Fibroblast of skin of left quadriceps (primary cell): Measurements from ENCODE around the gene HSPG2.
"Not testable (repeated sequence)": the region's sequence is repeated elsewhere in the genome, so short reads cannot be mapped to it uniquely, and the experiment has no call there.

Source experiments
- DNase-seq, 2 experiments: peaks; one replicate each; pipeline ENCODE4 v3.0.0-alpha.2; 2013; ENCODE audit warnings: low read depth in 2 of 2

HSPG2 gene

DNA sequence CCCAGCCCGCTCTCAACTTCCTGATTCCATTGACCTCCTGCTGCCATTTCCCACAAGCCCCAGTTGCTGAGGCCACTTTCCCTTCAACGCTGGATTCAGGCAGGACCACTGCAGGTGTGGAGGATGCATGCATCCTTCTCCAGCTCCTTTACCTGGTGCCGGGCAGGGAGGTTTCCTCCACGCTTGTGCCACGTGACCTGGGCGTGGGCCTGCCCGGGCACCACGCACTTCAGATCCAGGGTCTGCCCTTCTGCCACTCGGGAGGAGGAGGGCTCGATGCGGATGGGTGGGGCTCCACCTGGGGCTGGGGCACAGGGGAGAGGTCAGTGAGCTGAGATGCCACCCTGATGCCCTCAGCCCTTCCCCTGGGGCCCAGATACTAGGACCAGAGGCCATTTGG, 93.1 kb downstream of the HSPG2 start:
- DNase-seq = no peak

DNA sequence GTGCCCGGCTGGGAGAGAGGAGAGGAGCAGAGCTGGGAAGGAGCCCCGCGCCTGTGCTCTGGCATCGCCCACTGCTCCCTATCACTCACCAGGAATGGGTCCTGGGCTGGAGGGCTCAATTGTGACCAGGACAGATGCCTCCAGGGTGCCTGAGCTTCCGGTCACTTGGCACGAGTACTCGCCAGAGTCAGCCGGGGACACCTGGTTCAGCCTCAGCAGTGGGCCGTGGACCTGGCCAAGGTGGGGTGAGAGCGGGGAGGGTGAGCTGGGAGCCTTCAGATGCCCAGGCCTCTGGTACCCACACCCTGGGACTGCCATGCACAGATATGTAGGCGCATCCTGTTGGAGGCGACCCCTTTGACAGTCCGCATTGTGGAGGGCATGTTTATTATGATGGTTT, 93.9 kb downstream of the HSPG2 start:
- DNase-seq = no peak

DNA sequence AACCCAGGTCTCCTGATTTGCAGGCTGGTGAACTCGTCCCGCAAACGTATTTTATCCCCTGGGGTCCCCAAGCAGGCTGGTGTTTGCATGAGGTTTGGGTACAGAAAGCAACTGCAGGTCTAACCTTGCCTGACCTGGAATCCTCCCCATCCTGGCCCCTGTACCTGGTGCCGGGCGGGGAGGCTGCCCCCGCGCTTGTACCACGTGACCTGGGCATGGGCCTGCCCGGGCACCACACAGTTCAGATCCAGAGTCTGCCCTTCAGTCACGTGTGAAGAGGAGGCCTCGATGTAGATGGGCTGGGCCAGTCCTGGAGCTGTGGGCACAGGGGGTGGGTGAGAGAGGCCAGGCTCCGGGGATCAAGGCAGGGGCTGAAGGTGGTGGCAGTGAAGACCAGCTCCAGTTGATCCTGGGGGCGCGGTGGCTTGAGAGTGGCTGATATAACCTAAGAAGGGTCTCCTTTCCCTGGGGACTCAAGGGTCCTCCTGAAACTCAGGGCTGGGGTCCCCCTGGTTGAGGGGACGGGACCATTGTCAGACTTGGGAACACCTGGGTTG, 94.4 kb downstream of the HSPG2 start:
- DNase-seq = no peak

DNA sequence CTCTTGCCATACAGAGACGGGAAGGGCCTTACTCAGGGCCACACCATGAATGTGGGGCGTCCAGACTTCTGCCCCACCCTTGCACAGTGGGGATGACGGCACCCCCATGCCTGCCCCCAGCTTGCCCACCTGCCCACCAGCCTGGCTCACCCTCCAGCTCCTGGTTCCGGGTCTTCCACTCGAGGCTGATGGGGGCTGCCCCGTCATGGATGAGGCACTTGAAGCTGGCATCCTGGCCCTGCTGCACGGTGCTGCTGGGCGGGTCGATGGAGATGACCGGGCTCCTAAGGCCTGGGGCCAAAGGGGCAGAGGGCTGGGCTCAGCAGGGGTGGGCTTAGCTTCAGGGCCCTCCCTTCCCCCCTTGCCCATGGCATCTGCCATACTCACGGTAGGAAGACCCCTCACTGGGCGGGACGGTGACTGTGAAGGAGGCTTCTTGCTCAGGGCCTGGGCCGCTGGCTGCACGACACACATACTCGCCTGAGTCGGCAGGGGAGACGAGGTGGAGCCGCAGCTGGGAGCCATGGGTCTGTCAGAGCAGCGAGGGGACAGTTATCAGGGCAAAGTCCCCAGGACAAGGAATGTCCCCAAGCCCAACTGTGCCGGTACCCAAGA, 95.2 kb downstream of the HSPG2 start:
- DNase-seq = no peak

DNA sequence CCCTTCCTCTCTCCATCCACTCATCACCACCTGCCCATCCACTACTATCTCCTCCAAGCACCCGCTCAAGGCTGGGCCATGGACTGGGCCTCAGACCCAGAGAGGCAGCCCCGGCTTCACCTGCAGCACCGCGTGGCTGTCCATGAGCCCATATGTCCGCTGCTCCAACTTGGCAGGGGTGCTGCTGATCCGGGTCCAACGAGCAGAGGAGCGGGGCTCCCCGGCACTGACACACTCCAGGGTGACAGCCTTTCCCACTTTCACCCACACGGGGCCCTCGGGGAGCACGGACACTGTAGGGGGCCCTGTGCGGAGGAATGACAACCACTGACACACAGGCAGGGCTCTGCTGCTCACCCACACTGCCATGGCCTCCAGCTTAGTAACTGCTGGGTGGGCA, 96.1 kb downstream of the HSPG2 start:
- DNase-seq = no peak

GRCh38 chr1:21839337-21840037, 97.6 kb downstream of the HSPG2 start:
- no peak for DNase-seq

DNA sequence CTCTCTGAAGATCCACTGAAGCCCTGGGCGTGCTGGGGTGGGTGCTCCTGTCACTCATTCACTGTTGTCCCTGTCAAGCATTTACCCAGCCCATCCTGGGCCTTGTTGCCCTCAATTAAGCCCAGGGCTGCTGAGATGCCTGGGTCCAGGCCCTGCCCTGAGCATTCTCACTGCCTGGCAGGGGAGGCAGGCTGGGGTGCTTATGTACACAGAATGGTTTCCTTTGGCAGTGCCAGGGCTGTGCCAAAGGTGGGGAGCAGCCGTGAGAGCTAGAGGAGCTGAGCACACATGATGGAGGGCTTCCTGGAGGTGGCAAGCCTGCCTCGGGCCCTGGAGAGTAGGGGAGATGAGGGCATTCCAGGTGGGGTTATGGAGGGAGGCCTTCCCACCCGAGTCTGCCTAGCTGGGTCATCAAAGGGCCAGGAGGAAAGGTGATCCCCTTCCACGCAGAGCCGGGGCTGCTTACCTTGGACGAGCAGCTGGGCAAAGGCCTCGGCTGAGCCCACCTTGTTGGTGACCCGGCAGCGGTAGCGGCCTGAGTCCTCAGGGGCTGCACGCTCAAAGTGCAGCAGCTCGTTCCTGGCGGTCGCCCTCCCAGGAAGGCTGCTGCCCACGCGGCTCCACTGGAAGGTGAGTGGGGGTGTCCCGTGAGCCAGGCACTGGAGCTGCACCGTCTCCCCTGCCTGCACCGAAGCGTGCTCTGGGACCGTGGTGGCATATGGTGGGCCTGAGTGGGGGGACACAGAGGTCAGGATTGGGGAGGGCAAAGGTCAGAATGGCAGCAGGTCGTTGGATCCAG, 98.6 kb downstream of the HSPG2 start:
- no peak for DNase-seq

DNA sequence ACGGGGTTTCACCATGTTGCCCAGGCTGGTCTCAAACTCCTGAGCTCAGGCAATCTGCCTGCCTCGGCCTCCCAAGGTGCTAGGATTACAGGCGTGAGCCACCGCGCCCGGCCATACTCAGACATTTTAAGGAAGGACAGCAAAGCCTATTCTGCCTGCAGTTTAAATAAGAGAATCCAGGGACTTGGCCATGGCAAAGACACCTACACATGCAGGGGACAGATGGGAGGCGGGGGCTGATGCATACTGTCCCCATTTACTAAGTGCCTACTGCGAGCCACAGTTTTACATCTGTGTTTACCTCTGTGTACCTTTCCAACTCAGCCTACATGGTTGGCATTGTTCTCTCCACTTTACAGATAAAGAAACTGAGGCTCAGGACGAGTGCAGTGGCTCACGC, 99.6 kb downstream of the HSPG2 start:
- DNase-seq = no peak

- DNase-seq = no peak
Measured at GRCh38 chr1:21836729-21837128, 100.4 kb downstream of the HSPG2 start.

DNA sequence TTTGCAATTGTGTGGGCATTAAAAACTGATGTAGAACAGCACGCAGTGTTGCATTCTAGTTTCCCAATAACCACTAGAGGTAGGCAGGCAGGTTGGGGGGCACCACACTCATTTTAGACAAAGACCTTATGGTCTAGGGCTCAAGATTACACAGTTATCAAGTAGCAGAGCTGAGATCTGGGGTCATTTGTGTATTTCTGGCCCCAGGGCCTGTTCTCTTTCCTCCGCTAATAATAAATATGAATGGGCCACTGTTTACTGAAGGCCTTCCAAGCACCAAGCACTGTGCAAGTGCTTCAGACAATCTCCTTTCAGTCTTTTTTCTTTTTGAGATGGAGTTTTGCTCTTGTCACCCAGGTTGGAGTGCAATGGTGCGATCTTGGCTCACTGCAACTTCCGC, 101.1 kb downstream of the HSPG2 start:
- DNase-seq = no peak

DNA sequence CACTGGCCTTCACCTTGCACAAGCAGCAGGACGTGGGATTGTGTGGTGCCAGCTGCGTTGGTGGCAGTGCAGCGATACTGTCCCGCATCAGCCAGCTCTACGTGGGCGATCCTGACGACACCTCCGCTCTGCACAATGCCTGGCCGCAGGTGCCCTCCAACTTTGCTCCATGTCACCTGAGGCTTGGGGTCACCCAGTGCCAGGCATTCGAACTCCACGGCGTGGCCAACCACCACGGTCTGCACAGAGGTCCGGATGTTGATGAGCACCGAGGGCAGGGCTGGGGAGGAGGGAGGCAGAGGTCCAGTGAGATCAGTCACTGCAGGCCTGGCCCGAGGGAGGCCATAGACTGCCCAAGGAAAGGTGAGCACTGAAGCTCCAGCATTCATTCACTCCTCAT, 102.4 kb downstream of the HSPG2 start:
- DNase-seq = no peak

DNA sequence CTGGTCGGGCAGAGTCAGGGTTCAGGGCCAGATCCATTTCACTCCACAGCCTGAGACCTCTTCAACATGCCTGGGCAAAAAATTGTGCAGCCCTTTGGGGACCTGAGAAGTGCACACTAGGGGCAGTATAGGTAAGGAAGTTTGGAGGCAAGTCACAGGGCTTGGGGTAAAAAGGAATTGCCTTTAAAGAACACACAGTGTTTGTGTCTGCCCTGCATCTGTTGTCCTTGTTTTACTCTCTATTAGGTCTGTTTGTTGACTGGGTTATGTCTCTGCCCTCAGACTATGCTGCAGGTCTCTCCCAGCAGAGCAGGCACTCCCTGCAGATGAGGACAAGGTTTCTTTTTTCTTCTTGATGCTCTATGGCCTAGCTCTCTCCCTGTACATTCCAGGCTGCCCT, 103.0 kb downstream of the HSPG2 start:
- DNase-seq = no peak

DNA sequence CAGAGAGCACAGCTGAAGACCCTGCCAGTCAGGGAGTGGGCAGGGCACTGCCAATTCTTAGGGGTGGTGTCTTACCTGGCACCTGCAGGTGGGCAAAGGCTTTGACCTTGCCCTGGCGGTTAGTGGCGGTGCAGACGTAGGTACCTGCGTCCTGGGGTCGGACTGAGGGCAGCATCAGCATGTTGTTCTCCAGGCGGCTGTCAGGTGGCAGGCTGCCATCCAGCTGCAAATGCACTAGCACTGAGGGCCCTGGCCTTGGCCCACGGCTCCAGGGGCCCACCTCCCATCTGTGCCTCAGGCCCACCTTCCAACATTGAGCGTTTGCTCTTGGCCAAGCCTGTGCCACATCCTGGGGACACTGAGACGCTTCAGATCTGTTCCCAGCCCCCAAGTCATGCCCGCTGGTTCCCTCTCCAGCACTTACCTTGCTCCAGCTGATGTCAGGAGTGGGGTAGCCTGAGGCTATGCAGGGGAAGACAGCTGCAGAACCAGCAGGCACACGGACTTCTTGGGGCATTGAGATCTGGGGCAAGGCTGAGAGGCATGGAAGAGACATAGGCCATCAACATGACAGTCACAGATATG, 103.6 kb downstream of the HSPG2 start:
- no peak for DNase-seq

DNA sequence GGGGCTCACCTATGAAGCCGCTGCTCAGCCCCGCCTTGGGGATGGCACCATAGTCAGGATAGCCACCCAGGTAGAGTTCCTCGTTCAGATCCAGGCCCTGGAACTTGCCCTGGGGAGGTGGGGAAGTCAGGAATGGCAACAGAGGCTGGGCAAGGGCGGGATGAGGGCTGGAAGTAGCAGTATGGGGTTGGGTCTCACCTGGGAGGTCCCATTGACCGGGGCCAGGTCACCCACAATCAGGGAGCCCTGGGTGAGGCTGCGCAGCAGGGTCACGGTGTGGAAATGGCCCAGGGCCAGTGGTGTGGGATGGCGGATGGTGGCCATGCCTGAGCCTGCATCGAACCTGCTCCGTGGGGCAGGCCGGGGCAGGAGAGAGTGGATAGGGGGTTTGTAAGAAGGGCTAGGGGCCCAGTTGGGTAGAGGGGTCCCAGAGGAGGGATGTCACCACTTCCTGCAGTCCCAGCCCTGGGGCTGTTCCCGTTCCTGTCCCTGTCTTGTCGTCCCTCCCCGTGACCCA, 105.6 kb downstream of the HSPG2 start:
- no peak for DNase-seq

- DNase-seq = no peak
Measured at GRCh38 chr1:21830792-21831453, 106.2 kb downstream of the HSPG2 start.

- no peak for DNase-seq
Measured at GRCh38 chr1:21829294-21829693, 107.8 kb downstream of the HSPG2 start.

DNA sequence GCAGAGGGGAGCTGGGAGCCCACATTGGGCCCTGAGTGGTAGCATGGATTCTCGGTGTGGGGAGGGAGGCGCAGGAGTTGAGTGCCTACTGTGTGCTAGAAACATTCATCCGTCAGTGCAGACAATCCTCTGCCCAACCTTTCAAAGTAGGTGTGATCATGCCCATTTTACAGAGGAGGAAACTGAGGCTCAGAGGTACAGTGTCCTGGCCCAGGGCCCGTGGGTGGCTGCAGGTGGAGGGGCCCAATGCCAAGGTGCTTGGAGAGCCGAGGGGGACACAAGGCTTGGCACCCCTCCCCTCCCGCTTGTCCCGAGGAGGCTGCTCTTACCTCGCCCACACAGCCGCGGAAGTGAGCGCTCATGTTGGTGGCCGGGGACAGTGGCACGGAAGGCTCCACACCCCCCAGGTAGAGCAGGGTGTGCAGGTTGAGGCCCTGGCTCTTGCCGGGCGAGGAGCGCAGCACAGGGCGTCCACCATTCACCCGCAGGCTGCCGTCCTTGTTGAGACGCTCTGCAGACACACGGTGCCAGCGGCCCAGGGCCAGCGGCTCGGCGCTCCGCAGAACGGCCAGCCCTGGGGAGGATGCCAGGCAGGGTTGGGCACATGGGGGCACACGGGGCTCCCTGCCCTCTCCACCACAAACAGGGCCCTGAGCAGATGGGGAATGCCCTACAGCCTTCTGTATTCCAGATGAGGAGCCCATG, 108.5 kb downstream of the HSPG2 start:
- DNase-seq = no peak

- DNase-seq = no peak
Measured at GRCh38 chr1:21828075-21828474, 109.0 kb downstream of the HSPG2 start.

GRCh38 chr1:21827141-21827679, 109.9 kb downstream of the HSPG2 start:
- DNase-seq = no peak

GRCh38 chr1:21826694-21827093, 110.4 kb downstream of the HSPG2 start:
- DNase-seq = not testable (repeated sequence)

DNA sequence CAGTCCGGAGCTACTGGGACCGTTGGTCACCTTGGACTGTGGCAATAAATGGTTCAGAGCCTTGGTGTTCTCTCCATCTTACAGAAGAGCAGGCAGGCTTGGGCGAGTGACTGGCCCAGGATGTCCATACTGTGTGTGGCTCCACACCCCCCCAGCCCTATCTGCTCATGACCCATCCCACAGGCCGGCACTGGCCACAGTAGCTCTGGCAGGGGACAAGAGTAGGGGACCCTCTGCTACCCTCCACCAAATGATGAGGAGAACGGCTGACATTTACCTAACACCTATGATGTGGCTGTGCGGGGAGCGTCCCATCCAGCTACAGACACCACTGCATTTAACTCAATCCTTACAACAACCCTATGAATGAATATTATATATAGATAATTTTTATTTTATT, 111.7 kb downstream of the HSPG2 start:
- DNase-seq = no peak
